ENCODE data around the gene HELQ. TPM values are rescaled to one million over a fixed set of nuclear protein-coding genes. Genes with fewer than 3 reads are reported as not detected.

The HELQ gene
- total RNA-seq, 1 experiment from 2014 or later: 9.3 TPM

GRCh38 chr4:83473966-83474365 is 18.3 kb upstream of the HELQ start:
- TF ChIP-seq CTCF (IDR thresholded peaks at IDR 0.05) (no peak), SIN3A (IDR thresholded peaks at IDR 0.05; ENCODE audit: borderline replicate concordance, insufficient read depth, low read depth, low read length) (no peak), POLR2AphosphoS5 (IDR thresholded peaks at IDR 0.05; ENCODE audit: low read depth, low read length) (no peak), REST (IDR thresholded peaks at IDR 0.05; ENCODE audit: insufficient read depth in 1 of 2, low read depth in 2 of 2, low read length in 1 of 2) (no peak), TCF7L2 (IDR thresholded peaks at IDR 0.05; ENCODE audit: low read depth, low read length) (no peak)
- ATAC-seq: no peak
- no peaks in the 10 kb centered on the region for H3K9me3 ChIP-seq (ENCODE audit: control insufficient read depth, insufficient read depth, low read depth, low read length)
- BruUV-seq (replicated peaks): no TSS peak
- in situ Hi-C loops (cut with HindIII; ENCODE audit: low pct_unique_long_range_greater_than_20kb, low sequenced_read_pairs): no loop called here
- no peak overlapping the region for H3K27ac ChIP-seq (ENCODE audit: low read length)
- no peaks in the 10 kb centered on the region for H3K4me1 ChIP-seq (ENCODE audit: control insufficient read depth, insufficient read depth, low read length)
- H3K36me3 ChIP-seq (ENCODE audit: control insufficient read depth, insufficient read depth, low read length): no peaks in the 10 kb centered on the region
- ChIA-PET POLR2A (no interaction called here), CTCF (interaction anchor here (0.7 kb wide), 2 partner anchors 623 to 1189 kb away, joined by 6 to 9 read pairs; no protein-coding TSS in a partner anchor)
- intact Hi-C loops (cut with micrococcal nuclease; ENCODE audit: unreplicated experiment): no loop called here
- H3K27me3 ChIP-seq (ENCODE audit: control insufficient read depth, insufficient read depth, low read length): no peaks in the 10 kb centered on the region
- H3K4me3 ChIP-seq (ENCODE audit: low read depth in 2 of 2, low read length in 2 of 2): no peak overlapping the region
- no peak for DNase-seq (ENCODE audit: low read depth, low spot score)

GRCh38 chr4:83473423-83473822 is 17.8 kb upstream of the HELQ start:
- TF ChIP-seq REST (IDR thresholded peaks at IDR 0.05; ENCODE audit: insufficient read depth in 1 of 2, low read depth in 2 of 2, low read length in 1 of 2) (no peak), TCF7L2 (IDR thresholded peaks at IDR 0.05; ENCODE audit: low read depth, low read length) (no peak)
- no TSS peak for BruUV-seq (replicated peaks)
- Histone ChIP-seq H3K9me3 (ENCODE audit: control insufficient read depth, insufficient read depth, low read depth, low read length) (no peaks in the 10 kb centered on the region), H3K27me3 (ENCODE audit: control insufficient read depth, insufficient read depth, low read length) (no peaks in the 10 kb centered on the region), H3K27ac (ENCODE audit: low read length) (no peak overlapping the region), H3K4me3 (ENCODE audit: low read depth in 2 of 2, low read length in 2 of 2) (no peak overlapping the region), H3K4me1 (ENCODE audit: control insufficient read depth, insufficient read depth, low read length) (no peaks in the 10 kb centered on the region), H3K36me3 (ENCODE audit: control insufficient read depth, insufficient read depth, low read length) (no peaks in the 10 kb centered on the region)
- ChIA-PET CTCF (interaction anchor here (0.7 kb wide), 1 partner anchor 1189 kb away, joined by 9 read pairs; no protein-coding TSS in a partner anchor), POLR2A (no interaction called here)
- ATAC-seq (no peak), DNase-seq (ENCODE audit: low read depth, low spot score) (no peak)
- in situ Hi-C loops (cut with HindIII; ENCODE audit: low pct_unique_long_range_greater_than_20kb, low sequenced_read_pairs): no loop called here
- intact Hi-C loops (cut with micrococcal nuclease; ENCODE audit: unreplicated experiment): no loop called here
